HG03025 (cell line): ENCODE measurements around the gene ZNF467.
A peak's percentile ranks its signal among the peaks of the same experiment; 100 is the strongest.

Experiments used
- ATAC-seq: cut with Tn5 transposase; IDR thresholded peaks from one replicate; pipeline ENCODE4 v1.9.1; 2021; ENCODE audit warnings: mild to moderate bottlenecking, moderate library complexity; ENCODE audit not compliant: unreplicated experiment, low FRiP score

Gene ZNF467

DNA sequence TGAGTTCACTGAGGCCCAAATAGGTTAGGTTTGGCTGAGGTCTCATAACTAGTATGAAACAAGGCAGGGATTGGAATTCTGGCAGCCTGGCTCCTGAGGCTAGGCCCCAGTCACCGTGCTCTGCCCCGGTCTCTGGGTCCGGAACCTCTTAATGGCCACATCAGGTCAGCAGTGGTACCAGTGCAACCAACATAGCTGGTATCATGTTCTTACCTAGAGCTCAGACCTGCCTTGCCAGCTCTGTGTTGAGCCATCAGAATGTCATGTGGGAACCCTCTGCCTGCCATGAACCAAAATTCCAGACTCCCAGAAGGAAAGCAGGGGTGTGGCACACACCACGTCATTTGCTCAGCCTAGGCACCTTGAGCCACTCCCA, 56.5 kb downstream of the ZNF467 start:
- no peak for ATAC-seq

DNA sequence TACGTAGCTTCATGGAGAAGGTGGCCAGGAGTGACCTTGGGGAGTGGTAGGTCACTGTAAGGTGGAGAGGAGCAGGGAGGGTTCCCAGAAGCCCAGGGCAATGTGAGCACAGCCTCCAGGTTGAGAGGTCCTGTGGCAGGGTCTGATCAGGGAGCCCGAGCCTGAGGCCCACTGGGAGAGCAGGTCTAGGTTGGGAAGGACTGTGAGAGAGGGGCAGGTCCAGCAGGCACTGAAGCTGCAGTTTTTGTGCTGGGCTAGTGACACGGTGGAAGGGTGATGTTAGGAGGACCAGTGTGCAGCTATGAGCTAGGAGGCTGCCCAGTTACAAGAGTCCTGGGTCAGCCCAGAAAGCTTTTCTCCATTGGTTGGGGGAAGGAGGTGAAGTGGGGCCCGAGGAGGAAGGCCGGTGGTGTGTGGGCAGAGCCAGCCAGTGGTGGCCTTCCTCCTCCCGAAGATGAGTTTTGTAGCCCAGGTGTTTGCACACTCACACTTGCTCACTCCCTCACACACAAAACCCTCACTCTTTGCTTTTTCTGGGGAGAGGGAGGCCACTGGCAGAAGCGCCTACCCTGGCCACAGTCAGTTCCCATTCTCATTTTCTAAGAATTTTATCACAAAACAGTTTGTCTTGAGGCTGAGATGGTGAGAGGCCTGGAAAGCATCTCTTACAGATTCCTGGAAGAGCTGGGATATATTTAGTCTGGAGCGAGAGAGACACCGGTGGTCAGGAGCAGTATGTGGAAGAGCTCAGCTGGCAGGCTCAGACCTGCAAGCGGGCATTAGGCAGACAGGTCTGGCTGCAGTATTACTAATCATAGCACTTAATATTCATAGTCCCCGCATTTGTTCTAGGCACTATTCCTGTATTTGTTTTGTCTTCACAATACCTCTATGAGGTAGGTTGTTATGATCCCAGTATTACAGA, 57.1 kb downstream of the ZNF467 start:
- no peak for ATAC-seq

DNA sequence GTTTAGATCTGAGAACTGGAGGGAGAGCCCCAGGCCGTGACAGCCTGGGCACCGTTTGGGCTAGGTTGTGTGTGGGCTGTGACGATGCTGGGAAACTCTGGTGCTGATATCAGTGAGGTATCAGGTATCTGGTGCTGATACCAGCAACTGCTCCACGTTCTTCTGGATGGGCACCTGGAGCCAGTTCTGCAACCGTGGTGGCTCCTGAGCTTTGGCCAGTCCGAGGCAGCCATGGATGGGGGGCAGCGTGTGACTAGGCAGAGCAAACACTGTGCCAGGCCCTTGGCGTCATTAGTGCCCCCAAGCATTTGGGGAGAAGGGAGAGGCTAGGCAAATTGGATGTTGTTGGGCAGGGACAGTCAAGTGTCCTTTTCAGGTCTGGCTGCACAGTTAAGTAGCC, 57.9 kb downstream of the ZNF467 start:
- ATAC-seq, result no peak

DNA sequence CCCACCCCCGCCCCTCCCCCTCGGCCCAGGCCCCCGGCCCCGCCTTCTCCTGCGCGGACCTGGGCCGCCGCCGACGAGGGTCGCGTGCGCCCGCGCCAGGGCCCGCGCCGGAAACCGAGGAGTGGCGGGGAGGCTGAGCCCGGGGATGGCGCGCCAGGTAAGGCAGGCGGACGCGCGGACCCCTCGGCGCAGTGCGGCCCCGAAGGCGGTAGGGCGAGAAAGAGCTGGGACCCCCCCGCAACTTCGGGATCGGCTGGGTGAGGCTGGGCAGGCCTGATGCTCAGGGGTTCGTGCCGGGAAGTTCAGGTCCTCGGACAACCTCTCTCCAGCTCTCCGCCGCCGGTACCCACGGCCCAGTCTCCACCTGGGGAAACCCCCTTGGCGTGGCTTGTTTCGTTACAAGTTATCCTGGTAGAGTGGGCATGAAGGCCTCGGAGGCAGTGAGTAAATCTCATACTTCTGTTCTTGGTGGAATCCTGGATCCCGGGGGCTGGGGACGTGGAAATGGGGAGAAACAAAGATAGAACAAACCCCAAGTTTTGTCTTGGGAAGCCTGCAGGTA, 58.4 kb downstream of the ZNF467 start:
- peak; percentile 26 for ATAC-seq
